ENCODE data around the gene KIR2DL1.
"Not testable (repeated sequence)": the region's sequence is repeated elsewhere in the genome, so short reads cannot be mapped to it uniquely, and the experiment has no call there.

KIR2DL1 gene

GRCh38 chr19:54786091-54786723, 16.6 kb downstream of the KIR2DL1 start:
- not testable (repeated sequence) for H2AFZ ChIP-seq (ENCODE audit: low read depth); H3K4me2 ChIP-seq; H4K20me1 ChIP-seq (ENCODE audit: insufficient read depth); H3K36me3 ChIP-seq (ENCODE audit: insufficient read depth); H3K79me2 ChIP-seq (ENCODE audit: insufficient read depth, low read depth); H3K9ac ChIP-seq; H3K27ac ChIP-seq; H3K4me1 ChIP-seq (ENCODE audit: low read depth, poor library complexity, severe bottlenecking); H3K4me3 ChIP-seq (IDR thresholded peaks at IDR 0.05; ENCODE audit: insufficient read depth, low read depth, low read length)
- H3K27me3 ChIP-seq (ENCODE audit: insufficient read depth, low read depth), result peaks cover 10% of the 10 kb centered on the region; the same call in 1 of the 2 replicates

DNA sequence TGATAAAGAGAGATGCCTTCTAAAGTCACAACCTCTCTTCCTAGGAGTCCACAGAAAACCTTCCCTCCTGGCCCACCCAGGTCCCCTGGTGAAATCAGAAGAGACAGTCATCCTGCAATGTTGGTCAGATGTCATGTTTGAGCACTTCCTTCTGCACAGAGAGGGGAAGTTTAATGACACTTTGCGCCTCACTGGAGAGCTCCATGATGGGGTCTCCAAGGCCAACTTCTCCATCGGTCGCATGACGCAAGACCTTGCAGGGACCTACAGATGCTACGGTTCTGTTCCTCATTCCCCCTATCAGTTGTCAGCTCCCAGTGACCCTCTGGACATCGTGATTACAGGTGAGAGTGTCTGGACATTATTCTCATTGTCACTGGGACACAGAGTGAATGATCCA, 18.6 kb downstream of the KIR2DL1 start:
- H2AFZ ChIP-seq (ENCODE audit: low read depth); H3K4me1 ChIP-seq (ENCODE audit: low read depth, poor library complexity, severe bottlenecking); H4K20me1 ChIP-seq (ENCODE audit: insufficient read depth); H3K36me3 ChIP-seq (ENCODE audit: insufficient read depth); H3K4me3 ChIP-seq (IDR thresholded peaks at IDR 0.05; ENCODE audit: insufficient read depth, low read depth, low read length); H3K4me2 ChIP-seq; H3K9ac ChIP-seq; H3K79me2 ChIP-seq (ENCODE audit: insufficient read depth, low read depth); H3K27ac ChIP-seq: not testable (repeated sequence)
- H3K27me3 ChIP-seq (ENCODE audit: insufficient read depth, low read depth), result peaks cover 15% of the 10 kb centered on the region

- Histone ChIP-seq H3K36me3 (ENCODE audit: insufficient read depth) (no peaks in the 10 kb centered on the region), H3K27ac (no peak overlapping the region), H4K20me1 (ENCODE audit: insufficient read depth) (no peaks in the 10 kb centered on the region), H3K4me2 (no peak overlapping the region), H3K4me1 (ENCODE audit: low read depth, poor library complexity, severe bottlenecking) (no peaks in the 10 kb centered on the region), H3K9ac (no peak overlapping the region), H3K79me2 (ENCODE audit: insufficient read depth, low read depth) (no peaks in the 10 kb centered on the region), H3K4me3 (IDR thresholded peaks at IDR 0.05; ENCODE audit: insufficient read depth, low read depth, low read length) (no peak overlapping the region), H3K27me3 (ENCODE audit: insufficient read depth, low read depth) (peaks cover 7% of the 10 kb centered on the region), H2AFZ (ENCODE audit: low read depth) (no peak overlapping the region)
- no peak for TF ChIP-seq CTCF (conservative IDR thresholded peaks at IDR 0.05; ENCODE audit: low read depth, low read length)
Measured at GRCh38 chr19:54790711-54791110, 21.1 kb downstream of the KIR2DL1 start.

DNA sequence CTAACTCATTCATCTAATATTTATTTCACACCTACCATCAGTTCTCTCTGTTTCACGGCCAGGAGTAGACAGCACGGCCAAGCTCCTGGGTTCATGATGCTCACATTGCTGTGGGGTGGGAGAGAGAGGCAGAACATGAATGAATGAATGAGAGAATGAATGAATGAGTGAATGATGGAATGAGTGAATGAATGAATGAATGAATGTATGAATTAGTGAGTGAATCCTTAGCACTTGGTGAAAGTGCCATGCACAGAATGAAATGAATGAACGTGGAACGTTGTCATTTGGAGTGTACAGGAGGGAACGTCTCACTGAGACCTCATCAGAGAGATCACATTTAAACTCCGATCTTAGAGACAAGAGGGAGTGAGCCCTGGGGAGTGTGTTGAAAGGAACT, 21.9 kb downstream of the KIR2DL1 start:
- Histone ChIP-seq H3K36me3 (ENCODE audit: insufficient read depth) (no peaks in the 10 kb centered on the region), H3K9ac (no peak overlapping the region), H4K20me1 (ENCODE audit: insufficient read depth) (no peaks in the 10 kb centered on the region), H3K27ac (no peak overlapping the region), H2AFZ (ENCODE audit: low read depth) (no peak overlapping the region), H3K27me3 (ENCODE audit: insufficient read depth, low read depth) (peaks cover 4% of the 10 kb centered on the region), H3K4me1 (ENCODE audit: low read depth, poor library complexity, severe bottlenecking) (no peaks in the 10 kb centered on the region), H3K4me3 (IDR thresholded peaks at IDR 0.05; ENCODE audit: insufficient read depth, low read depth, low read length) (no peak overlapping the region), H3K4me2 (no peak overlapping the region), H3K79me2 (ENCODE audit: insufficient read depth, low read depth) (no peaks in the 10 kb centered on the region)
- TF ChIP-seq CTCF (conservative IDR thresholded peaks at IDR 0.05; ENCODE audit: low read depth, low read length), result no peak

DNA sequence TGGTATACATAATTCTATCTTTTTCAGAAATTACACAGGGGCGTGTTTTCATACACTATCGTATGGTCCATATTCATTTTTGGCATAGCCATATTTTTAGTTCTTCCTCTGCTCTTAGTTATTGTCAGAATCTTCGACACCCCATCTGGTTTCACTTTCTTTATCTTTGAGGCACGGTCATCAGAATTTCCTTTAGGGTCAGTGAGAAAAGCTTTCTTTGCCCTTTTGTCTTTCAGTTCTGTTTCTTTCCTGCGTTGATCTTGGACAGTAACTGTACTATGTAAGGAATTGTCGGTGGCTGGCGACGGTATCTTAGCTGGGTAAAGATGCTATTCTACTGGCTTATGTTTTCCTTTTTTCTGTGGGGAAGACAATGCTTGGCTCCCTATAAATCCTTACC, 23.2 kb downstream of the KIR2DL1 start:
- Histone ChIP-seq H3K27me3 (ENCODE audit: insufficient read depth, low read depth) (peaks cover 4% of the 10 kb centered on the region), H3K4me1 (ENCODE audit: low read depth, poor library complexity, severe bottlenecking) (no peaks in the 10 kb centered on the region), H3K4me2 (peak overlapping the region; percentile 47), H3K79me2 (ENCODE audit: insufficient read depth, low read depth) (no peaks in the 10 kb centered on the region), H3K9ac (no peak overlapping the region), H3K36me3 (ENCODE audit: insufficient read depth) (no peaks in the 10 kb centered on the region), H4K20me1 (ENCODE audit: insufficient read depth) (no peaks in the 10 kb centered on the region), H2AFZ (ENCODE audit: low read depth) (no peak overlapping the region), H3K27ac (no peak overlapping the region), H3K4me3 (IDR thresholded peaks at IDR 0.05; ENCODE audit: insufficient read depth, low read depth, low read length) (no peak overlapping the region)
- no peak for TF ChIP-seq CTCF (conservative IDR thresholded peaks at IDR 0.05; ENCODE audit: low read depth, low read length)
